WERI-Rb-1 (cell line): ENCODE data around the gene GPR180.
A peak's percentile ranks its signal among the peaks of the same experiment; 100 is the strongest.

Experiments
- DNase-seq: peaks from one replicate; pipeline ENCODE4 v3.0.0-alpha.2; 2020
- H3K27ac ChIP-seq: fragments of 250-450 bp; sonication (Bioruptor Pico); 2 replicates; pipeline ENCODE4 v1.5.1; 2020; ENCODE audit warnings: mild to moderate bottlenecking, moderate library complexity
- H3K27me3 ChIP-seq: fragments of 250-450 bp; sonication (Bioruptor Pico); 2 replicates; pipeline ENCODE4 v1.5.1; 2021; ENCODE audit warnings: mild to moderate bottlenecking, low read depth, moderate library complexity; ENCODE audit not compliant: insufficient read depth, severe bottlenecking
- H3K36me3 ChIP-seq: fragments of 250-450 bp; sonication (Bioruptor Pico); 2 replicates; pipeline ENCODE4 v1.5.1; 2020; ENCODE audit warnings: mild to moderate bottlenecking, moderate library complexity
- H3K4me3 ChIP-seq: 2 replicates; pipeline ENCODE4 v1.5.1; 2011; ENCODE audit warnings: low read depth, mild to moderate bottlenecking, control low read depth, low read length
- H3K9me3 ChIP-seq: fragments of 250-450 bp; sonication (Bioruptor Pico); 2 replicates; pipeline ENCODE4 v1.5.1; 2021; ENCODE audit warnings: mild to moderate bottlenecking, moderate library complexity; ENCODE audit not compliant: severe bottlenecking
- TF ChIP-seq, protein P1 (sequence below): IDR thresholded peaks from 2 replicates; pipeline ENCODE4 v1.5.1; 2011; ENCODE audit warnings: low read depth, mild to moderate bottlenecking, control low read depth, inconsistent platforms, low read length

Gene GPR180

DNA sequence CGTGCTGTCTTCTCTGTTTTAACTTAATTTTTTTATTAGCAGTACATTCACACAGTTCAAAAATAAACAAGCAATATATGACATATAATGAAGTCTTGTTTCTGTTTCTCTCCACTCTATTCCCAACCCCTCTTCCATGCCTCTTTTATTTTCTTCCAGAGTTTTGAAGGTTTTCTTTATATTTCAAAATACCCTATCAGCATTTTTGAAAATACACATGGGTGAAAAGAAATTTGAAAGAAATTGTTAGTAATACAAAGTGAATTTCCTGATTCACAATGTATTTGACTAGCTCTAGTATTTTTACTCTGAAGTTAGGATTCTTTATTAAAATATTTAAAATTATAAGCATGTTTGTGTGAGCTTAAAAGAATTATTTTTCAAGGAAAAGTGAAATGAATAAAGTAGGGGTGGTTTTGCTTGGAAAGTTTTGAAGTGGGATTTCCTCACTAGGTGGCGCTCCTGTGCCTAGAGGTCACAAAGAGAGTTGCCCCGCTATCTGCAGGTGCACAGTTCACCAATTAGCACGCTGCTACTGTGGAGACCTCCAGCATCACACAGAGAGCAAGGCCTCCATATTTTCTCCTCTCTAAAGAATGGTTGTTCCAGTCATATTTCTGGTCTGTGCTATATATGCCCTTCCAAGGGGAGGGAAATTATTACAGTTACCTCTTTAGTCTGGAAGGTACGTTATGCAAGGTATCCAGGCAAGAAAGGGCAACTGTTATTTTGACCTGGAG is 73.1 kb downstream of the GPR180 start:
- TF ChIP-seq, protein P1, sequence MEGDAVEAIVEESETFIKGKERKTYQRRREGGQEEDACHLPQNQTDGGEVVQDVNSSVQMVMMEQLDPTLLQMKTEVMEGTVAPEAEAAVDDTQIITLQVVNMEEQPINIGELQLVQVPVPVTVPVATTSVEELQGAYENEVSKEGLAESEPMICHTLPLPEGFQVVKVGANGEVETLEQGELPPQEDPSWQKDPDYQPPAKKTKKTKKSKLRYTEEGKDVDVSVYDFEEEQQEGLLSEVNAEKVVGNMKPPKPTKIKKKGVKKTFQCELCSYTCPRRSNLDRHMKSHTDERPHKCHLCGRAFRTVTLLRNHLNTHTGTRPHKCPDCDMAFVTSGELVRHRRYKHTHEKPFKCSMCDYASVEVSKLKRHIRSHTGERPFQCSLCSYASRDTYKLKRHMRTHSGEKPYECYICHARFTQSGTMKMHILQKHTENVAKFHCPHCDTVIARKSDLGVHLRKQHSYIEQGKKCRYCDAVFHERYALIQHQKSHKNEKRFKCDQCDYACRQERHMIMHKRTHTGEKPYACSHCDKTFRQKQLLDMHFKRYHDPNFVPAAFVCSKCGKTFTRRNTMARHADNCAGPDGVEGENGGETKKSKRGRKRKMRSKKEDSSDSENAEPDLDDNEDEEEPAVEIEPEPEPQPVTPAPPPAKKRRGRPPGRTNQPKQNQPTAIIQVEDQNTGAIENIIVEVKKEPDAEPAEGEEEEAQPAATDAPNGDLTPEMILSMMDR, result peak; percentile 92
- no peaks in the 10 kb centered on the region for H3K36me3 ChIP-seq
- no peak overlapping the region for H3K27ac ChIP-seq
- no peaks in the 10 kb centered on the region for H3K9me3 ChIP-seq
- DNase-seq, result peak; percentile 85
- H3K27me3 ChIP-seq, result peaks cover 3% of the 10 kb centered on the region
- H3K4me3 ChIP-seq, result no peak overlapping the region

DNA sequence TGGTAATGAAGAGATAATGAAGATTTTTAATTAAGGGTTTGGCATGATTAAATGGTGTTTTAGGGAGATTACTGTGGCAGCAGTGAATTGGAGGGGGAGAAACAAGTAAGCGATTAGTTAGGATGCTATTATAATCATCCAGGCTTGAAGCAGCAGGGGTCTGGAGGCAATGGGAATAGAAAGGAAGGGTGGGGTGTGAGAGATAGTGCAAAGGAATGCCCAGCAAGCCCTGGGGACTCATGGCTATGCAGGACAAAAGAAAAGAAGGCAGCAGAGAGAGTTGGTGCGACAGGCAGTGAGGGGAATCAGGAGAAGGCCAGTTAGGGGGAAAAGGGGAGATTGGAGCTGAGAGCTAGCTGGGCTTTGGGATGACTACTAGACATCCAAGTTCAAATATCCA is 76.1 kb downstream of the GPR180 start:
- DNase-seq, result no peak
- peaks cover 3% of the 10 kb centered on the region for H3K27me3 ChIP-seq
- TF ChIP-seq, protein P1, result no peak
- no peak overlapping the region for H3K4me3 ChIP-seq
- no peaks in the 10 kb centered on the region for H3K9me3 ChIP-seq
- no peak overlapping the region for H3K27ac ChIP-seq
- H3K36me3 ChIP-seq, result no peaks in the 10 kb centered on the region

DNA sequence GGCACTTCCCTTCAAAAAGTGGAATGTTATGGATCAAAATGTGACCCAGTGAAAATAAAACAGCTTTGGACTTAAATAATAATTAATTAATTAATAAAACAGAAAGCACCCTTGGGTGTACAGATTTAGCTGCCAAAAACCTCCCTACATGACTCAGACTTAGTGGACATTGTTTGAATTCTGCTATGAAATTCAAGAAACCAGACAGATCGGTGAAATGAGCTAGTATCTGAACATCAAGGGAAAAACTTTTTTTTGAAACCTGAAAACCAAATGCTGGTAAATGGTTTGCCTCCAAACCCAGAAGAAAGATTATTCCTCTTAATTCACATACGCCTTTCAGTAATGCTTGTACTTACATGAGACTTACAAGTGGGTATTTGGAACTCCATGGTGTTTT is 77.2 kb downstream of the GPR180 start:
- TF ChIP-seq, protein P1, result no peak
- DNase-seq, result no peak
- H3K36me3 ChIP-seq, result no peaks in the 10 kb centered on the region
- H3K9me3 ChIP-seq, result no peaks in the 10 kb centered on the region
- H3K27ac ChIP-seq, result no peak overlapping the region
- peaks cover 3% of the 10 kb centered on the region for H3K27me3 ChIP-seq
- no peak overlapping the region for H3K4me3 ChIP-seq

DNA sequence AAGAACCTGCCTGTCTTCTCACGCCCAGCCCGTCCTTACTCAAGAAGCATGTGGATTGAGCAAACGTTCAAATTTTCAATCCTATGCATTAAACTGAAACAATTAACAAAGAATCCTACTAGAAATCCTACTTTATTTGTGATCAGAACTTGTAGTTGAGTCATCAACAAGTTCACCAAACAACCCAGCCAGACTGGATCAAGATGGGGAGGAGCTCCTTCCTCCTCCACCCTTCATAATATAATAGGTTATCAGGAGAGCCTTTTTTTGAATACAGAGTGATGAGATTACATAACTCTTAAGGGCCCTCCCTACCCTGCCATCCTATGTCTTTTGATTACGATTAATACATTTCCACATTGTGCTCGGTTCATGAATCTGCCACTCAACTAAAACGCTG is 78.0 kb downstream of the GPR180 start:
- Histone ChIP-seq H3K9me3 (no peaks in the 10 kb centered on the region), H3K36me3 (no peaks in the 10 kb centered on the region), H3K27ac (no peak overlapping the region), H3K27me3 (peaks cover 3% of the 10 kb centered on the region), H3K4me3 (no peak overlapping the region)
- TF ChIP-seq, protein P1, result no peak
- no peak for DNase-seq

DNA sequence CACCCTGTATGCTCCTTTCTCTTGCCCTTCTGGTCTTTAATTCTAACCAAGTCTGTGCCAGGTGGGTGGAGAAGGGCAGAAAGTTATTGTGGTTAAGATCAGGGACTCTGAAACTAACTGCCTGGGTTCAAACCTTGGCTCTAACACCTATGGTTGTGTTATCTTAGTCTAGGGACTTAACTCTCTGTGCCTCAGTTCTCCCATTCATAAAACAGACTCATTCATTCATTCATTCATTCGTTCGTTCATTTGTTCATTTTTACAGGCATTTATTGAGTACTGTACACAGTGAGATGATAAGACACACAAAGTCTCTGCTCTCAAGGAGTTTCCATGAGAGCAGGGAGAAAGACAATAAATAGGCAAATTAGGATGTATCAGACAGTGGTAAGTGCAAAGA is 80.6 kb downstream of the GPR180 start:
- TF ChIP-seq, protein P1, result no peak
- no peaks in the 10 kb centered on the region for H3K27me3 ChIP-seq
- no peak for DNase-seq
- H3K36me3 ChIP-seq, result no peaks in the 10 kb centered on the region
- no peak overlapping the region for H3K27ac ChIP-seq
- no peak overlapping the region for H3K4me3 ChIP-seq
- no peaks in the 10 kb centered on the region for H3K9me3 ChIP-seq

DNA sequence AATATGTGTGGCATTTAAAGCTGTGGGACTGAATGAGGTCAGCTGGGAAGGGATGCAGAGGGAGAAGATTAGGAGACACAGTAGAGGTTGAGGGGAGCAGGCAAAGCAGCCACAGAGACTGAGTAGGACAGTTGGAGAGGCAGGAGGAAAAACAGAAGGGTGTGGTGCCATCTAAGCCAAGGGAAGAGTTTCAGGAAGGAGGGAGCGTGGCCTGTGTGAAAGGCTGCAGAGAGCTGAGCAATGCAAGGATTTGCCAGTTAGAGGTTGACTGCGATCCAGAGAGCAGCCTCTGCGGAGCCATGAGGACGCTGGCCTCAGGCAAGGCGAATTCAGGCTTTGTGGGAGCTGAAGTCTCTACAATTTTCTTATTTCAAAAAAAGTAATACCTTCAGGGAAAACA is 81.8 kb downstream of the GPR180 start:
- DNase-seq, result no peak
- no peaks in the 10 kb centered on the region for H3K9me3 ChIP-seq
- no peak overlapping the region for H3K4me3 ChIP-seq
- no peak overlapping the region for H3K27ac ChIP-seq
- TF ChIP-seq, protein P1, result no peak
- no peaks in the 10 kb centered on the region for H3K36me3 ChIP-seq
- H3K27me3 ChIP-seq, result no peaks in the 10 kb centered on the region
